Osteocyte (in vitro differentiated cells): ENCODE measurements around the gene CABS1. TPM values are rescaled to one million over a fixed set of nuclear protein-coding genes. Genes with fewer than 3 reads are reported as not detected.

Experiments used
- DNase-seq: peaks from one replicate; pipeline ENCODE4 v3.0.0; 2021; ENCODE audit warnings: mixed read lengths; ENCODE audit not compliant: unreplicated experiment; ENCODE audit errors: extremely low spot score
- H3K27ac Mint-ChIP-seq: one replicate; pipeline ENCODE4 v1.8.0; 2021; ENCODE audit warnings: mild to moderate bottlenecking, mixed read lengths; ENCODE audit not compliant: unreplicated experiment
- H3K27me3 Mint-ChIP-seq: one replicate; pipeline ENCODE4 v1.8.0; 2021; ENCODE audit warnings: mixed read lengths; ENCODE audit not compliant: unreplicated experiment
- H3K36me3 Mint-ChIP-seq: one replicate; pipeline ENCODE4 v1.8.0; 2021; ENCODE audit warnings: mixed read lengths; ENCODE audit not compliant: unreplicated experiment
- H3K4me1 Mint-ChIP-seq: one replicate; pipeline ENCODE4 v1.8.0; 2021; ENCODE audit warnings: mixed read lengths; ENCODE audit not compliant: unreplicated experiment
- H3K4me3 Mint-ChIP-seq: one replicate; pipeline ENCODE4 v1.8.0; 2021; ENCODE audit warnings: mild to moderate bottlenecking, moderate library complexity, mixed read lengths; ENCODE audit not compliant: unreplicated experiment
- H3K9me3 Mint-ChIP-seq: one replicate; pipeline ENCODE4 v1.8.0; 2021; ENCODE audit warnings: mixed read lengths; ENCODE audit not compliant: unreplicated experiment
- CTCF ChIP-seq: fragments of 200-600 bp; sonication (generic); IDR thresholded peaks from 2 replicates; pipeline ENCODE4 v1.5.0; 2021; ENCODE audit warnings: antibody characterized with exemption, mild to moderate bottlenecking, moderate library complexity
- long read RNA-seq: library from polyadenylated mRNA; unstranded; transcript quantifications from one replicate; pipeline ENCODE4 v2.0.0, GENCODE V29; 2021
- total RNA-seq: library from RNA; stranded (reverse); gene quantifications from 2 replicates; pipeline ENCODE4 v1.2.1, GENCODE V29; 2021

Gene CABS1
- total RNA-seq = not detected in 2 replicates
- long read RNA-seq = 0 reads

- H3K4me1 Mint-ChIP-seq = no peaks in the 10 kb centered on the region
- H3K27ac Mint-ChIP-seq = no peak within 1 kb of the TSS
- no peaks in the 10 kb centered on the region for H3K36me3 Mint-ChIP-seq
- TF ChIP-seq CTCF = no peak
- no peak within 1 kb of the TSS for H3K4me3 Mint-ChIP-seq
- peaks cover 14% of the 10 kb centered on the region for H3K27me3 Mint-ChIP-seq
- no peaks in the 10 kb centered on the region for H3K9me3 Mint-ChIP-seq
- no peak for DNase-seq
These were observed at the start of gene CABS1 for GRCh38 chr4:70334681-70335080. CABS1 (plus strand) TSS chr4:70334981; CDS start chr4:70335040, 59 bp downstream.

- Mint-ChIP-seq H3K27me3 (peaks cover 5% of the 10 kb centered on the region), H3K36me3 (no peaks in the 10 kb centered on the region), H3K27ac (no peak overlapping the region), H3K9me3 (no peaks in the 10 kb centered on the region), H3K4me1 (no peaks in the 10 kb centered on the region), H3K4me3 (no peak overlapping the region)
- no peak for TF ChIP-seq CTCF
- DNase-seq = no peak
These were observed 46.1 kb upstream of the CABS1 start for GRCh38 chr4:70288651-70289050.

- no peaks in the 10 kb centered on the region for H3K4me1 Mint-ChIP-seq
- no peak for DNase-seq
These were observed 43.4 kb upstream of the CABS1 start for GRCh38 chr4:70291341-70291740.

GRCh38 chr4:70297576-70297975, 37.2 kb upstream of the CABS1 start:
- no peaks in the 10 kb centered on the region for H3K36me3 Mint-ChIP-seq
- no peak for TF ChIP-seq CTCF
- DNase-seq = no peak
- no peak overlapping the region for H3K4me3 Mint-ChIP-seq
- H3K4me1 Mint-ChIP-seq = no peaks in the 10 kb centered on the region
- peaks cover 7% of the 10 kb centered on the region for H3K27me3 Mint-ChIP-seq
- no peaks in the 10 kb centered on the region for H3K9me3 Mint-ChIP-seq
- H3K27ac Mint-ChIP-seq = no peak overlapping the region

More at GRCh38 chr4:70291341-70291740, 43.4 kb upstream of the CABS1 start:
- H3K36me3 Mint-ChIP-seq = no peaks in the 10 kb centered on the region
- H3K4me3 Mint-ChIP-seq = no peak overlapping the region
- TF ChIP-seq CTCF = no peak
- no peak overlapping the region for H3K27ac Mint-ChIP-seq
- H3K9me3 Mint-ChIP-seq = no peaks in the 10 kb centered on the region
- H3K27me3 Mint-ChIP-seq = peaks cover 9% of the 10 kb centered on the region

- no peak for DNase-seq
- H3K9me3 Mint-ChIP-seq = no peaks in the 10 kb centered on the region
- no peaks in the 10 kb centered on the region for H3K4me1 Mint-ChIP-seq
These were observed 36.7 kb upstream of the CABS1 start for GRCh38 chr4:70298051-70298450.

More at GRCh38 chr4:70298051-70298450, 36.7 kb upstream of the CABS1 start:
- H3K27ac Mint-ChIP-seq = no peak overlapping the region
- no peak overlapping the region for H3K4me3 Mint-ChIP-seq
- no peaks in the 10 kb centered on the region for H3K36me3 Mint-ChIP-seq
- TF ChIP-seq CTCF = no peak
- H3K27me3 Mint-ChIP-seq = peaks cover 6% of the 10 kb centered on the region
